Fibroblast of lung (primary cell): ENCODE results near the gene OR7A5.
"Not testable (repeated sequence)": the region's sequence is repeated elsewhere in the genome, so short reads cannot be mapped to it uniquely, and the experiment has no call there.

Experiments used
- EZH2 ChIP-seq: IDR thresholded peaks from 2 replicates; pipeline ENCODE4 v1.5.1; 2012; ENCODE audit warnings: low read length, control low read depth, mild to moderate bottlenecking; ENCODE audit errors: missing control alignments
- TF ChIP-seq, protein P1 (sequence below), 2 donors: IDR thresholded peaks in 1 of 2; conservative IDR thresholded peaks in 1 of 2; 1 replicate in 1 of 2; 2 replicates in 1 of 2; pipeline ENCODE4 v1.5.1; 2011 to 2012; ENCODE audit warnings: low read length in 2 of 2, control low read depth in 1 of 2, inconsistent platforms in 1 of 2, low read depth in 1 of 2, mild to moderate bottlenecking in 1 of 2

DNA sequence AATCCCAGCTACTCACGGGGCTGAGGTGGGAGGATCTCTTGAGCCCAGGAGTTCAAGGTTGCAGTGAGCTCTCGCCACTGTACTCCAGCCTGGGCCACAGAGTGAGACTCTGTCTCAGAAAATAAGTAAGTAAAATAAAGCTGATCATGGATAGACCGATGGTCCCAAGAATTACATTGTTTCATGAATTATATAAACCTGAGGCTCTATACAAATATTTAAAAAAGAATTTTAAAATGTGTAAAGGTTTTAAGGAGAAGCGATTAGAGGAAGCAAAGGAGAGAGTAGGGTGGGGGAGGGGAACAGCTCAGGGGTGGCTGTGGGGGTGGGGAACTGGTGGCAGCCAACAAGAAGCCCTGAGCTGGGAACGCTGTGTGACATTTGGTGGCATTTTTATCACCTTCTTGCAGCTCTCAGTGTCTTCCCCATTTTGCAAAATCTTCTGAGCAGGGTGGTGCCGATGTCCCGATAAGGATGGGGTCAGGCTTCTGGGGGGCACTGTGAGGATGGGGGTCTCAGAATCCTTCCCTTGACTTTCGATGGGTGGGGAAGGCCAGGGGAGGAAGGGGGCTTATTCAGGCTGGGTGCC lies 51.5 kb downstream of the OR7A5 start:
- TF ChIP-seq EZH2: not testable (repeated sequence)
- TF ChIP-seq, protein P1, sequence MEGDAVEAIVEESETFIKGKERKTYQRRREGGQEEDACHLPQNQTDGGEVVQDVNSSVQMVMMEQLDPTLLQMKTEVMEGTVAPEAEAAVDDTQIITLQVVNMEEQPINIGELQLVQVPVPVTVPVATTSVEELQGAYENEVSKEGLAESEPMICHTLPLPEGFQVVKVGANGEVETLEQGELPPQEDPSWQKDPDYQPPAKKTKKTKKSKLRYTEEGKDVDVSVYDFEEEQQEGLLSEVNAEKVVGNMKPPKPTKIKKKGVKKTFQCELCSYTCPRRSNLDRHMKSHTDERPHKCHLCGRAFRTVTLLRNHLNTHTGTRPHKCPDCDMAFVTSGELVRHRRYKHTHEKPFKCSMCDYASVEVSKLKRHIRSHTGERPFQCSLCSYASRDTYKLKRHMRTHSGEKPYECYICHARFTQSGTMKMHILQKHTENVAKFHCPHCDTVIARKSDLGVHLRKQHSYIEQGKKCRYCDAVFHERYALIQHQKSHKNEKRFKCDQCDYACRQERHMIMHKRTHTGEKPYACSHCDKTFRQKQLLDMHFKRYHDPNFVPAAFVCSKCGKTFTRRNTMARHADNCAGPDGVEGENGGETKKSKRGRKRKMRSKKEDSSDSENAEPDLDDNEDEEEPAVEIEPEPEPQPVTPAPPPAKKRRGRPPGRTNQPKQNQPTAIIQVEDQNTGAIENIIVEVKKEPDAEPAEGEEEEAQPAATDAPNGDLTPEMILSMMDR (conservative IDR thresholded peaks at IDR 0.05 in 1 of 2, IDR thresholded peaks at IDR 0.05 in 1 of 2; ENCODE audit: low read depth in 1 of 2, low read length in 2 of 2): not testable (repeated sequence)
